ENCODE measurements around the gene SLC22A2. TPM values are rescaled to one million over a fixed set of nuclear protein-coding genes. Genes with fewer than 3 reads are reported as not detected.
"Not testable (repeated sequence)": the region's sequence is repeated elsewhere in the genome, so short reads cannot be mapped to it uniquely, and the experiment has no call there.

SLC22A2 gene
- total RNA-seq, 4 donors from 2014 or later: not detected

GRCh38 chr6:160239929-160240690 is 18.5 kb downstream of the SLC22A2 start:
- intact Hi-C loops (cut with DNase I): no loop called here
- no peaks in the 10 kb centered on the region for H3K4me1 ChIP-seq
- no peaks in the 10 kb centered on the region for H3K27me3 ChIP-seq

GRCh38 chr6:160238761-160239751 is 19.6 kb downstream of the SLC22A2 start:
- no peaks in the 10 kb centered on the region for H3K36me3 ChIP-seq
- no peaks in the 10 kb centered on the region for H3K4me1 ChIP-seq
- 83 to 94% methylated on average over 5 of the region's 5 CpGs for WGBS, 2 donors
- H3K4me3 ChIP-seq (replicated peaks in 1 of 3): no peak overlapping the region
- no peak for DNase-seq
- H3K9me3 ChIP-seq: no peaks in the 10 kb centered on the region
- no peak for TF ChIP-seq POLR2A (IDR thresholded peaks at IDR 0.05)
- no peak for TF ChIP-seq CTCF (IDR thresholded peaks at IDR 0.05)
- no peaks in the 10 kb centered on the region for H3K27me3 ChIP-seq
- intact Hi-C loops (cut with DNase I): no loop called here
- no peak overlapping the region for H3K27ac ChIP-seq

More at GRCh38 chr6:160239929-160240690, 18.5 kb downstream of the SLC22A2 start:
- no peak overlapping the region for H3K4me3 ChIP-seq (replicated peaks in 1 of 3)
- no peaks in the 10 kb centered on the region for H3K9me3 ChIP-seq
- 73 to 79% methylated on average over 4 of the region's 4 CpGs for WGBS, 2 donors
- TF ChIP-seq POLR2A (IDR thresholded peaks at IDR 0.05) (no peak), CTCF (IDR thresholded peaks at IDR 0.05) (no peak)
- H3K36me3 ChIP-seq: no peaks in the 10 kb centered on the region
- no peak for DNase-seq
- H3K27ac ChIP-seq: no peak overlapping the region

GRCh38 chr6:160238278-160238711 is 20.3 kb downstream of the SLC22A2 start:
- no peaks in the 10 kb centered on the region for H3K36me3 ChIP-seq
- 61 to 68% methylated on average over 2 of the region's 2 CpGs for WGBS, 2 donors
- intact Hi-C loops (cut with DNase I): no loop called here
- no peak for TF ChIP-seq POLR2A (IDR thresholded peaks at IDR 0.05)
- no peak for TF ChIP-seq CTCF (IDR thresholded peaks at IDR 0.05)
- H3K4me3 ChIP-seq (replicated peaks in 1 of 3): no peak overlapping the region
- H3K27me3 ChIP-seq: no peaks in the 10 kb centered on the region
- no peaks in the 10 kb centered on the region for H3K9me3 ChIP-seq
- no peak overlapping the region for H3K27ac ChIP-seq
- no peaks in the 10 kb centered on the region for H3K4me1 ChIP-seq
- no peak for DNase-seq

- H3K27ac ChIP-seq: not testable (repeated sequence)
These were observed 20.9 kb downstream of the SLC22A2 start for GRCh38 chr6:160237597-160238275.

GRCh38 chr6:160236235-160236872 is 22.3 kb downstream of the SLC22A2 start:
- H3K9me3 ChIP-seq; H3K27ac ChIP-seq; H3K36me3 ChIP-seq; H3K4me3 ChIP-seq (replicated peaks in 1 of 3); H3K27me3 ChIP-seq; intact Hi-C loops (cut with DNase I); H3K4me1 ChIP-seq; DNase-seq: not testable (repeated sequence)
- 65 to 70% methylated on average over 2 of the region's 2 CpGs for WGBS, 2 donors

More at GRCh38 chr6:160237597-160238275, 20.9 kb downstream of the SLC22A2 start:
- H3K36me3 ChIP-seq; intact Hi-C loops (cut with DNase I); DNase-seq; H3K27me3 ChIP-seq; H3K4me1 ChIP-seq; H3K9me3 ChIP-seq; H3K4me3 ChIP-seq (replicated peaks in 1 of 3): not testable (repeated sequence)
- WGBS, 2 donors: 73 to 84% methylated on average over 2 of the region's 2 CpGs

DNA sequence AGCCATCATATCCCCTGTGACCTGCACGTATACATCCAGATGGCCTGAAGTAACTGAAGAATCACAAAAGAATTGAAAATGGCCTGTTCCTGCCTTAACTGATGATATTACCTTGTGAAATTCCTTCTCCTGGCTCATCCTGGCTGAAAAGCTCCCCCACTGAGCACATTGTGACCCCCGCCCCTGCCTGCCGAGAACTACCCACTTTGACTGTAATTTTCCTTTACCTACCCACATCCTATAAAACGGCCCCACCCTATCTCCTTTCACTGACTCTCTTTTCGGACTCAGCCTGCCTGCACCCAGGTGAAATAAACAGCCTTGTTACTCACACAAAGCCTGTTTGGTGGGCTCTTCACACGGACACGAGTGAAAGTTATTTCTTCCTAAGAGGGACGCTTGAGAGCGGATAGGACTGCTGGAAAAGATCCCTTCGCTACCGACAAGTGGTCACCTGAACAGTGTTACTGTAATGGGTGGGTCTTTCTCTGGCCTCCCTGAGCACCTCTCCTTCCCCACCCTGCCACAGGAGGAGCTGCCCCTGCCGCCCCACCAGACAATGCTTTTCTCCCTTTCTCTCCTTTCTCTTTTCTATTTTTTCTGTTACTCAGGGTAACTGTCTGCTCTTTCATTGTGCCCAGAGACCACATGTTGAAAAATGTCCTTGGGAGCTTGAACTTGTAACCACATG is 24.5 kb downstream of the SLC22A2 start:
- H3K27ac ChIP-seq; H3K9me3 ChIP-seq; H3K4me3 ChIP-seq (replicated peaks in 1 of 3); H3K36me3 ChIP-seq; DNase-seq; intact Hi-C loops (cut with DNase I); H3K27me3 ChIP-seq; H3K4me1 ChIP-seq: not testable (repeated sequence)
- WGBS, 2 donors: 76 to 81% methylated on average over 12 of the region's 12 CpGs
